Fibroblast of mammary gland (primary cell): ENCODE data around the gene FOXN3.

Experiments used
- DNase-seq: peaks from one replicate; pipeline ENCODE4 v3.0.0-alpha.2; 2010; ENCODE audit warnings: low read depth
- H3K4me3 ChIP-seq: 2 replicates; pipeline ENCODE4 v1.5.1; 2011; ENCODE audit warnings: low read depth, mild to moderate bottlenecking, low read length, moderate library complexity; ENCODE audit not compliant: control insufficient read depth
- CTCF ChIP-seq: conservative IDR thresholded peaks from 2 replicates; pipeline ENCODE4 v1.5.1; 2011; ENCODE audit warnings: low read depth, low read length, inconsistent platforms; ENCODE audit not compliant: control insufficient read depth, insufficient read depth

FOXN3 gene

GRCh38 chr14:89215114-89215513 lies 201.9 kb downstream of the FOXN3 start:
- no peak for TF ChIP-seq CTCF
- no peak overlapping the region for H3K4me3 ChIP-seq
- no peak for DNase-seq

- no peak for TF ChIP-seq CTCF
- no peak overlapping the region for H3K4me3 ChIP-seq
- no peak for DNase-seq
These were observed 202.6 kb downstream of the FOXN3 start for GRCh38 chr14:89214221-89214965.

- no peak overlapping the region for H3K4me3 ChIP-seq
- DNase-seq = no peak
- TF ChIP-seq CTCF = no peak
These were observed 204.4 kb downstream of the FOXN3 start for GRCh38 chr14:89212386-89213235.

GRCh38 chr14:89209558-89209957 lies 207.5 kb downstream of the FOXN3 start:
- DNase-seq = no peak
- TF ChIP-seq CTCF = no peak
- H3K4me3 ChIP-seq = no peak overlapping the region

- no peak for DNase-seq
These were observed 209.1 kb downstream of the FOXN3 start for GRCh38 chr14:89207925-89208328.

More at GRCh38 chr14:89207925-89208328, 209.1 kb downstream of the FOXN3 start:
- no peak for TF ChIP-seq CTCF
- H3K4me3 ChIP-seq = no peak overlapping the region
